Measurements from ENCODE around the gene CRLF1. TPM values are rescaled to one million over a fixed set of nuclear protein-coding genes. Genes with fewer than 3 reads are reported as not detected.

Gene CRLF1
- total and polyA plus RNA-seq, 2 of the 8 experiments (the other 6 are each of a cell fraction or from before 2014, with no cell fraction given), result 7.2 to 10.3 TPM

GRCh38 chr19:18559685-18560084 lies 46.9 kb downstream of the CRLF1 start:
- ChIA-PET CTCF (ENCODE audit: partially characterized antibody) (interaction anchor here (0.6 to 3.1 kb wide), 10 partner anchors 11 to 336 kb away, joined by 3 to 10 read pairs (median 4); partner anchors contain the start of gene CERS1), POLR2A (ENCODE audit: partially characterized antibody) (interaction anchor here (0.6 to 3.4 kb wide), 9 partner anchors 9 to 183 kb away, joined by 3 to 23 read pairs (median 3); partner anchors contain the start of gene UBA52)
- Histone ChIP-seq H3K36me3 (ENCODE audit: control insufficient read depth in 2 of 4, insufficient read depth in 4 of 4, low read length in 3 of 4) (peaks cover 0 to 15% (median 5%) of the 10 kb centered on the region in 4 experiments; a peak in 6 of 8 replicates), H2BK5ac (ENCODE audit: low read depth, low read length) (no peak overlapping the region), H2BK12ac (ENCODE audit: low read depth, low read length) (no peak overlapping the region), H3K4me3 (ENCODE audit: extremely low read depth in 1 of 4, insufficient read depth in 2 of 4, low read depth in 3 of 4, low read length in 4 of 4) (no peak overlapping the region), H2BK120ac (replicated peaks; ENCODE audit: low read depth, low read length) (no peak overlapping the region), H3K27ac (ENCODE audit: low read depth, low read length) (no peak overlapping the region), H3K79me2 (ENCODE audit: control insufficient read depth in 1 of 2, insufficient read depth in 2 of 2, low read length in 2 of 2) (peaks cover 0 to 23% of the 10 kb centered on the region in 2 experiments; a peak in 3 of 4 replicates), H3K4ac (replicated peaks; ENCODE audit: insufficient read length, low read depth, low read length) (no peak overlapping the region), H3K9me3 (ENCODE audit: insufficient read depth in 2 of 2, low read depth in 1 of 2, low read length in 1 of 2) (no peaks in the 10 kb centered on the region), H3K23me2 (ENCODE audit: low read depth, low read length) (no peaks in the 10 kb centered on the region; the same call in 1 of the 2 replicates), H3K56ac (replicated peaks; ENCODE audit: insufficient read length, low read depth, low read length) (no peak overlapping the region), H3K9ac (replicated peaks in 1 of 4; ENCODE audit: extremely low read depth in 1 of 4, low read depth in 3 of 4, low read length in 3 of 4) (no peak overlapping the region), H3K14ac (ENCODE audit: insufficient read length) (no peak overlapping the region), H2BK15ac (ENCODE audit: low read length) (no peak overlapping the region), H4K20me1 (replicated peaks in 1 of 2; ENCODE audit: control insufficient read depth in 1 of 2, insufficient read depth in 2 of 2, low read length in 2 of 2) (peaks cover 0 to 10% of the 10 kb centered on the region in 2 experiments), H4K8ac (ENCODE audit: extremely low read depth, insufficient read depth, low read length) (no peak overlapping the region), H3K4me2 (ENCODE audit: insufficient read depth in 1 of 2, low read depth in 2 of 2, low read length in 2 of 2) (no peak overlapping the region), H3K23ac (ENCODE audit: insufficient read length) (no peak overlapping the region), H4K5ac (ENCODE audit: insufficient read length, low read depth, low read length) (no peak overlapping the region), H3K18ac (ENCODE audit: extremely low read depth, low read length) (no peak overlapping the region), H4K91ac (replicated peaks; ENCODE audit: insufficient read length, low read length) (no peak overlapping the region), H2AFZ (ENCODE audit: low read length) (no peak overlapping the region), H2BK20ac (ENCODE audit: low read length) (no peak overlapping the region), H3K27me3 (replicated peaks in 1 of 4; ENCODE audit: control insufficient read depth in 3 of 4, extremely low read depth in 1 of 4, insufficient read depth in 3 of 4, low read length in 3 of 4) (no peaks in the 10 kb centered on the region), H2AK5ac (ENCODE audit: low read depth, low read length) (no peak overlapping the region), H3K4me1 (replicated peaks in 1 of 4; ENCODE audit: control insufficient read depth in 3 of 4, insufficient read depth in 4 of 4, low read length in 3 of 4) (no peaks in the 10 kb centered on the region; a peak in 1 of 7 replicates), H3K79me1 (ENCODE audit: low read depth, low read length) (peaks cover 4% of the 10 kb centered on the region)
- no peak for FAIRE-seq
- TF ChIP-seq JUND (IDR thresholded peaks at IDR 0.05; ENCODE audit: low read length) (no peak), CEBPB (IDR thresholded peaks at IDR 0.05; ENCODE audit: low read depth, low read length) (no peak), ZNF274 (IDR thresholded peaks at IDR 0.05; ENCODE audit: borderline replicate concordance, extremely low read depth, low read length) (no peak), POLR2A (IDR thresholded peaks at IDR 0.05; ENCODE audit: control extremely low read depth in 1 of 2, low read depth in 2 of 2, low read length in 2 of 2) (no peak), BRCA1 (IDR thresholded peaks at IDR 0.05; ENCODE audit: low read depth, low read length) (no peak), TAF1 (IDR thresholded peaks at IDR 0.05; ENCODE audit: low read depth, low read length) (no peak), USF2 (IDR thresholded peaks at IDR 0.05; ENCODE audit: low read length) (no peak), TBP (IDR thresholded peaks at IDR 0.05; ENCODE audit: low read depth, low read length) (no peak), BCL11A (IDR thresholded peaks at IDR 0.05; ENCODE audit: low read depth in 2 of 2, low read length in 2 of 2) (no peak), NRF1 (IDR thresholded peaks at IDR 0.05; ENCODE audit: low read depth, low read length) (no peak), HDAC2 (IDR thresholded peaks at IDR 0.05; ENCODE audit: borderline replicate concordance in 1 of 2, low read depth in 2 of 2, low read length in 2 of 2) (no peak), SAP30 (IDR thresholded peaks at IDR 0.05; ENCODE audit: insufficient read depth, insufficient replicate concordance, low read length) (no peak)
- no peak for DNase-seq (ENCODE audit: low read depth in 1 of 2, low spot score in 2 of 2)
- 45% methylated on average over 3 of the region's 5 CpGs; no CpG with 5 or more reads in 1 of the 2 experiments for WGBS, 2 experiments (ENCODE audit: extremely low coverage in 1 of 2, insufficient coverage in 1 of 2, insufficient read length in 1 of 2, insufficient replicate concordance in 2 of 2, low coverage in 1 of 2, low lambda C conversion rate in 2 of 2, missing lambda C conversion rate in 1 of 2)

Data from H1 (cell line).